Peyer's patch (tissue), 4 donors: Measurements from ENCODE around the gene DBR1.

Experiments used
- CTCF ChIP-seq, 6 experiments: fragments of 450-650 bp in 4 of 6; fragments of 200-600 bp in 2 of 6; sonication (generic) in 1 of 6; IDR thresholded peaks; one replicate each; pipeline ENCODE4 v1.5.1; 2017 to 2019; ENCODE audit warnings: antibody characterized with exemption in 6 of 6, mild to moderate bottlenecking in 3 of 6, moderate library complexity in 1 of 6
- POLR2A ChIP-seq, 2 donors: fragments of 450-650 bp; IDR thresholded peaks; one replicate each; pipeline ENCODE4 v1.5.1; 2017; ENCODE audit warnings: antibody characterized with exemption in 2 of 2, mild to moderate bottlenecking in 2 of 2, moderate library complexity in 2 of 2

GRCh38 chr3:138213398-138214085, 38.8 kb upstream of the DBR1 start:
- TF ChIP-seq POLR2A (IDR thresholded peaks at IDR 0.05) (no peak), CTCF (IDR thresholded peaks at IDR 0.05) (no peak)
